ENCODE measurements around the gene ADARB1.

ADARB1 gene

DNA sequence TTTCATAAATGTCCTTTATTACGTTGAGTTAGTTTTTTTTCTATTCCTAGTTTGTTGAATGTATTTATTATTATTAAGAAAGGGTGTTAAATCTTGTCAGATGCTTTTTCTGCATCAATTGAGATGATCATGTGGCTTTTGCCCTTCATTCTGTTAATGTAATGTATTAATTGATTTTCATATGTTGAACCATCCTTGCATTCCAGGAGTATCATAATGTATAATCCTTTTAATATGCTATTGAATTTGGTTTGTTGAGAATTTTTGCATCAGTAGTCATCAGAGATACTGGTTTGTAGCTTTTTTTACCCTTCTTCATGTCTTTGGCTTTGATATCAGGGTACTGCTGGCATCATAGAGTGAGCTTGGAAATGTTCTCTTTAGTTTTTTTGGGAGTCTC lies 113.3 kb downstream of the ADARB1 start:
- no peak overlapping the region for H3K4me3 ChIP-seq (replicated peaks; ENCODE audit: low read depth, low read length)
- peak; percentile 8 for DNase-seq (ENCODE audit: low read depth)
- TF ChIP-seq CTCF (IDR thresholded peaks at IDR 0.05; ENCODE audit: low read length, missing control alignments) = no peak

- no peak for TF ChIP-seq CTCF (IDR thresholded peaks at IDR 0.05; ENCODE audit: low read length, missing control alignments)
- DNase-seq (ENCODE audit: low read depth) = no peak
- H3K4me3 ChIP-seq (replicated peaks; ENCODE audit: low read depth, low read length) = no peak overlapping the region
Observed at GRCh38 chr21:45190013-45190412, 115.6 kb downstream of the ADARB1 start.

DNA sequence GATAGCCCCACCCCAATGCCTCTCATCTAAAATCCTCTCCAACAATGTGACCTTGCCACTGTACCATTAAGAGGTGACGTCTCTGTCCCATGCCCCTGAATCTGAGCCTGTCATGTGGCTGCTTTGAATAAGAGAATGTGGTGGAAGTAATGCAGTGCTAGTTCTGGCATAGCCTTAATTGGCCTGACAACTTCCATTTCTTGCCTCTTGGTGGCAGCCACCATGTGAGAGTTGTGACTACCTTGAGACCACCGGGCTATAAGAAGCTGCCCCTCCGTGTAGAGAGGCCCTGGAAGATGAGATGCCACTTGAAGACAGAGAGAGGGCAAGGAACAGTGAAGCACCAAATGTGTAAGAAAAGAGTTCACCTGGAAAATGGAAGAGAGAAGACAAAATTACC lies 118.0 kb downstream of the ADARB1 start:
- TF ChIP-seq CTCF (IDR thresholded peaks at IDR 0.05; ENCODE audit: low read length, missing control alignments) = no peak
- H3K4me3 ChIP-seq (replicated peaks; ENCODE audit: low read depth, low read length) = no peak overlapping the region
- DNase-seq (ENCODE audit: low read depth) = no peak

- TF ChIP-seq CTCF (IDR thresholded peaks at IDR 0.05; ENCODE audit: low read length, missing control alignments) = no peak
- no peak overlapping the region for H3K4me3 ChIP-seq (replicated peaks; ENCODE audit: low read depth, low read length)
Observed at GRCh38 chr21:45196620-45197019, 122.2 kb downstream of the ADARB1 start.

GRCh38 chr21:45199201-45199600 lies 124.8 kb downstream of the ADARB1 start:
- no peak for TF ChIP-seq CTCF (IDR thresholded peaks at IDR 0.05; ENCODE audit: low read length, missing control alignments)
- no peak overlapping the region for H3K4me3 ChIP-seq (replicated peaks; ENCODE audit: low read depth, low read length)
- DNase-seq (ENCODE audit: low read depth) = no peak

More at GRCh38 chr21:45196620-45197019, 122.2 kb downstream of the ADARB1 start:
- DNase-seq (ENCODE audit: low read depth) = no peak

DNA sequence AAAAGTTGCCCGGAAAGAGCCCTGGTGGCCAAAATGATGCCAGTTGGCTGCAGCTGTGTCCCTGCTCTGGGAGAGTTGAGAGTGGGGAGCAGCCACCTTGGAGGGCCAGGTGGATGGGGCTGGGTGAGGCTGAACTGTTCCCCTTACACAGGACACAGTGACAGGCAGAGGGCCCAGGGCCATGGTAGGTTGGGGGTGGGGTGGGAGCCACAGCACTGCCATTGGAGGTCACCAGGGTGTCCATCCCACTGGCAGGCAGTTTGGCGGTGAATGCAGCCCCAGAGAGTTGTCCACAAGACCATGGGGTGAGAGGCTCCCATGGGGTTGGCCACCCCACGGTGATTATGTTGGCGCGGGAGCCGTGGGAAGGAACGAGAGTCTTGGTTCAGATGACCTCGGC lies 125.7 kb downstream of the ADARB1 start:
- no peak for DNase-seq (ENCODE audit: low read depth)
- TF ChIP-seq CTCF (IDR thresholded peaks at IDR 0.05; ENCODE audit: low read length, missing control alignments) = no peak
- H3K4me3 ChIP-seq (replicated peaks; ENCODE audit: low read depth, low read length) = no peak overlapping the region

GRCh38 chr21:45200581-45201296 lies 126.4 kb downstream of the ADARB1 start:
- DNase-seq (ENCODE audit: low read depth) = no peak
- H3K4me3 ChIP-seq (replicated peaks; ENCODE audit: low read depth, low read length) = no peak overlapping the region
- no peak for TF ChIP-seq CTCF (IDR thresholded peaks at IDR 0.05; ENCODE audit: low read length, missing control alignments)
